Activated CD8-positive, alpha-beta memory T cell treated with anti-CD3 and anti-CD28 coated beads, Interleukin-2, amount 50 U/mL, for 4 hours (primary cell): ENCODE data around the gene CALR.
"Not testable (repeated sequence)": the region's sequence is repeated elsewhere in the genome, so short reads cannot be mapped to it uniquely, and the experiment has no call there.

Experiments used
- DNase-seq: peaks from one replicate; pipeline ENCODE4 v3.0.0-alpha.2; 2020

Gene CALR

GRCh38 chr19:12935071-12935470 lies 3.3 kb upstream of the CALR start:
- DNase-seq = no peak

GRCh38 chr19:12936582-12936981 lies 1.8 kb upstream of the CALR start:
- no peak for DNase-seq

GRCh38 chr19:12937093-12937926 lies 1.1 kb upstream of the CALR start:
- no peak for DNase-seq

- peak; percentile 41 for DNase-seq
These were observed 581 bp downstream of the CALR start for GRCh38 chr19:12938779-12939601.

- no peak for DNase-seq
These were observed 1.6 kb downstream of the CALR start for GRCh38 chr19:12939975-12940423.

- DNase-seq = no peak
These were observed 2.5 kb downstream of the CALR start for GRCh38 chr19:12940897-12941296.

GRCh38 chr19:12943437-12944044 lies 5.1 kb downstream of the CALR start:
- DNase-seq = no peak

GRCh38 chr19:12944104-12944674 lies 5.8 kb downstream of the CALR start:
- no peak for DNase-seq

- DNase-seq = peak; percentile 99
These were observed 7.2 kb downstream of the CALR start, which contains the start of gene RAD23A for GRCh38 chr19:12945479-12946091. Gene RAD23A, plus strand, starts transcription at chr19:12945862. Its CDS starts 87 bp downstream, at chr19:12945949.

- DNase-seq = peak; percentile 53
These were observed 7.8 kb downstream of the CALR start for GRCh38 chr19:12946092-12946721.

GRCh38 chr19:12946731-12947496 lies 8.5 kb downstream of the CALR start:
- DNase-seq = no peak

- DNase-seq = no peak
These were observed 9.5 kb downstream of the CALR start for GRCh38 chr19:12947702-12948611.

- DNase-seq = no peak
These were observed 10.4 kb downstream of the CALR start for GRCh38 chr19:12948612-12949362.

GRCh38 chr19:12949363-12950283 lies 11.2 kb downstream of the CALR start:
- DNase-seq = no peak

- not testable (repeated sequence) for DNase-seq
These were observed 13.6 kb downstream of the CALR start for GRCh38 chr19:12952050-12952449.

GRCh38 chr19:12952488-12953137 lies 14.2 kb downstream of the CALR start:
- DNase-seq = no peak

GRCh38 chr19:12953138-12953798 lies 14.9 kb downstream of the CALR start:
- DNase-seq = no peak
